Mesendoderm (in vitro differentiated cells): Measurements from ENCODE around the gene RAB1B.

Experiments used
- DNase-seq: peaks from one replicate; pipeline ENCODE4 v3.0.0; 2013
- H2AK5ac ChIP-seq: 2 replicates; pipeline ENCODE4 v1.6.1; 2013; ENCODE audit warnings: low read length, inconsistent platforms
- H2BK120ac ChIP-seq: 2 replicates; pipeline ENCODE4 v1.6.1; 2013; ENCODE audit warnings: low read depth, mild to moderate bottlenecking, low read length, moderate library complexity, mixed read lengths
- H2BK15ac ChIP-seq: replicated peaks from 2 replicates; pipeline ENCODE4 v1.6.1; 2013; ENCODE audit warnings: low read depth, mild to moderate bottlenecking, moderate library complexity
- H2BK5ac ChIP-seq: 2 replicates; pipeline ENCODE4 v1.6.1; 2013; ENCODE audit warnings: low read length, inconsistent platforms
- H3K18ac ChIP-seq: 2 replicates; pipeline ENCODE4 v1.6.1; 2013; ENCODE audit warnings: mild to moderate bottlenecking, low read length, mixed read lengths
- H3K23ac ChIP-seq: one replicate; pipeline ENCODE4 v1.6.1; 2013; ENCODE audit warnings: low read length
- H3K27ac ChIP-seq: 2 replicates; pipeline ENCODE4 v1.5.1; 2013; ENCODE audit warnings: low read depth, mild to moderate bottlenecking, inconsistent platforms, low read length, moderate library complexity
- H3K27me3 ChIP-seq: 2 replicates; pipeline ENCODE4 v1.6.1; 2013; ENCODE audit warnings: low read length, control low read depth, mild to moderate bottlenecking, inconsistent platforms; ENCODE audit not compliant: insufficient read depth, poor library complexity
- H3K36me3 ChIP-seq: 2 replicates; pipeline ENCODE4 v1.6.1; 2013; ENCODE audit warnings: low read length, inconsistent platforms; ENCODE audit not compliant: control insufficient read depth, insufficient read depth
- H3K4ac ChIP-seq: one replicate; pipeline ENCODE4 v1.6.1; 2013; ENCODE audit warnings: low read depth, mild to moderate bottlenecking, low read length, moderate library complexity
- H3K4me1 ChIP-seq: 2 replicates; pipeline ENCODE4 v1.6.1; 2013; ENCODE audit warnings: low read depth, low read length, inconsistent platforms; ENCODE audit not compliant: control insufficient read depth
- H3K4me2 ChIP-seq: 2 replicates; pipeline ENCODE4 v1.6.1; 2013; ENCODE audit warnings: low read length
- H3K4me3 ChIP-seq: 2 replicates; pipeline ENCODE4 v1.5.1; 2013; ENCODE audit warnings: mild to moderate bottlenecking, low read length
- H3K56ac ChIP-seq: one replicate; pipeline ENCODE4 v1.6.1; 2013; ENCODE audit warnings: low read length
- H3K79me1 ChIP-seq: 2 replicates; pipeline ENCODE4 v1.6.1; 2013; ENCODE audit warnings: low read length, inconsistent platforms
- H3K79me2 ChIP-seq: 2 replicates; pipeline ENCODE4 v1.6.1; 2013; ENCODE audit warnings: mild to moderate bottlenecking, low read length; ENCODE audit not compliant: control insufficient read depth, insufficient read depth
- H3K9ac ChIP-seq: 2 replicates; pipeline ENCODE4 v1.6.1; 2013; ENCODE audit warnings: low read length, inconsistent platforms
- H4K5ac ChIP-seq: one replicate; pipeline ENCODE4 v1.6.1; 2013; ENCODE audit warnings: low read length
- H4K8ac ChIP-seq: one replicate; pipeline ENCODE4 v1.6.1; 2013; ENCODE audit warnings: low read depth, mild to moderate bottlenecking, control low read depth, low read length, moderate library complexity
- WGBS: extraction: QIAGEN DNeasy Blood & Tissue Kit; methylation state at CpG from one replicate; pipeline ENCODE4 v1.1.7; 2013; ENCODE audit warnings: low lambda C conversion rate, missing lambda C conversion rate; ENCODE audit not compliant: insufficient coverage; ENCODE audit errors: extremely low coverage; 5-methylcytosine and 5-hydroxymethylcytosine counted together

Gene RAB1B

GRCh38 chr11:66282468-66283455 is 14.3 kb downstream of the RAB1B start:
- Histone ChIP-seq H3K4ac (no peak overlapping the region), H3K4me1 (no peaks in the 10 kb centered on the region), H4K8ac (no peak overlapping the region), H2BK15ac (no peak overlapping the region), H2BK120ac (no peak overlapping the region), H4K5ac (no peak overlapping the region), H3K4me2 (no peak overlapping the region), H3K9ac (no peak overlapping the region), H3K27me3 (no peaks in the 10 kb centered on the region), H3K18ac (no peak overlapping the region), H3K27ac (no peak overlapping the region), H2BK5ac (no peak overlapping the region), H2AK5ac (no peak overlapping the region), H3K56ac (no peak overlapping the region), H3K23ac (no peak overlapping the region), H3K4me3 (no peak overlapping the region), H3K36me3 (no peaks in the 10 kb centered on the region), H3K79me2 (no peaks in the 10 kb centered on the region), H3K79me1 (peaks cover 2% of the 10 kb centered on the region)
- peak; percentile 99 for DNase-seq
- no CpG with 5 or more reads among the region's 35 CpGs for WGBS

GRCh38 chr11:66283461-66284105 is 15.1 kb downstream of the RAB1B start:
- no peak overlapping the region for H3K4ac ChIP-seq
- H3K27me3 ChIP-seq: no peaks in the 10 kb centered on the region
- H2AK5ac ChIP-seq: no peak overlapping the region
- H3K36me3 ChIP-seq: no peaks in the 10 kb centered on the region
- H4K8ac ChIP-seq: no peak overlapping the region
- no CpG with 5 or more reads among the region's 14 CpGs for WGBS
- peaks cover 6% of the 10 kb centered on the region for H3K79me2 ChIP-seq
- H3K23ac ChIP-seq: no peak overlapping the region
- H3K56ac ChIP-seq: no peak overlapping the region
- H3K9ac ChIP-seq: no peak overlapping the region
- H3K79me1 ChIP-seq: peaks cover 8% of the 10 kb centered on the region
- H2BK15ac ChIP-seq: no peak overlapping the region
- peaks cover 2% of the 10 kb centered on the region for H3K4me1 ChIP-seq
- H2BK120ac ChIP-seq: no peak overlapping the region
- H3K4me2 ChIP-seq: no peak overlapping the region
- H2BK5ac ChIP-seq: no peak overlapping the region
- H3K18ac ChIP-seq: no peak overlapping the region
- no peak for DNase-seq
- H3K4me3 ChIP-seq: no peak overlapping the region
- no peak overlapping the region for H3K27ac ChIP-seq
- H4K5ac ChIP-seq: no peak overlapping the region

- no peak overlapping the region for H3K23ac ChIP-seq
- H3K79me1 ChIP-seq: peaks cover 8% of the 10 kb centered on the region
- no peak overlapping the region for H3K18ac ChIP-seq
- H3K4ac ChIP-seq: no peak overlapping the region
- no peak overlapping the region for H2BK15ac ChIP-seq
- no peak overlapping the region for H4K5ac ChIP-seq
- WGBS: no CpG with 5 or more reads among the region's 16 CpGs
- H3K36me3 ChIP-seq: no peaks in the 10 kb centered on the region
- H2BK120ac ChIP-seq: no peak overlapping the region
- H3K27ac ChIP-seq: no peak overlapping the region
- H2AK5ac ChIP-seq: no peak overlapping the region
- no peak overlapping the region for H3K56ac ChIP-seq
- H3K4me3 ChIP-seq: no peak overlapping the region
- H4K8ac ChIP-seq: no peak overlapping the region
- DNase-seq: no peak
- no peak overlapping the region for H3K9ac ChIP-seq
- H3K79me2 ChIP-seq: peaks cover 6% of the 10 kb centered on the region
- H3K27me3 ChIP-seq: no peaks in the 10 kb centered on the region
- no peak overlapping the region for H3K4me2 ChIP-seq
- H2BK5ac ChIP-seq: no peak overlapping the region
- peaks cover 2% of the 10 kb centered on the region for H3K4me1 ChIP-seq
These were observed 16.2 kb downstream of the RAB1B start for GRCh38 chr11:66284526-66285078.

- Histone ChIP-seq H2AK5ac (no peak overlapping the region), H3K23ac (no peak overlapping the region), H4K8ac (no peak overlapping the region), H3K79me1 (peaks cover 8% of the 10 kb centered on the region), H3K36me3 (no peaks in the 10 kb centered on the region), H3K27ac (no peak overlapping the region), H4K5ac (no peak overlapping the region), H3K4ac (no peak overlapping the region), H2BK5ac (no peak overlapping the region), H3K4me3 (no peak overlapping the region), H3K4me1 (peaks cover 2% of the 10 kb centered on the region), H3K56ac (no peak overlapping the region), H2BK15ac (no peak overlapping the region), H3K27me3 (no peaks in the 10 kb centered on the region), H3K79me2 (peaks cover 6% of the 10 kb centered on the region), H3K18ac (no peak overlapping the region), H3K4me2 (no peak overlapping the region), H2BK120ac (no peak overlapping the region), H3K9ac (no peak overlapping the region)
- WGBS: no CpG with 5 or more reads among the region's 13 CpGs
- no peak for DNase-seq
These were observed 17.0 kb downstream of the RAB1B start for GRCh38 chr11:66285250-66285947.

DNA sequence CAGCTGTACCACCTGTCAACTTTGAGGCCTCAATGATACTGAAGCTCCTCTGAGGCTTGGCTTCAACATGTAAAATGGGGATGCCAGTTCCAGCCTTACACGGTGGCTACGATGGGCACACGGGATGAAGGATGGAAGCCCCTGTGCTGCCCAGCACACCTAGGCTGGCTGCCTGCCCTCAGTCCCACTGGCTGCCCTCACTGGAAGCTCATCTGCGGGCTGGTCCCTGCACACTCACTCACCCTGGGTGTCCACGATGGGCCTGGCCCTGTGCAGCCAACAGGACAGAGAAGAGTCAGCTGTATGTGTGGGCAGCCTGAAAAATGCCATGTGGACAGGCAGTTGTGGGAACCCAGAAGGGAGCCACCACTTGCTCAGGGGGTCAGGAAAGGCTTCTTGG is 18.3 kb downstream of the RAB1B start:
- Histone ChIP-seq H2BK15ac (no peak overlapping the region), H3K9ac (no peak overlapping the region), H3K23ac (no peak overlapping the region), H2BK120ac (no peak overlapping the region), H3K4me1 (peaks cover 2% of the 10 kb centered on the region), H2BK5ac (no peak overlapping the region), H3K4me2 (no peak overlapping the region), H4K8ac (no peak overlapping the region), H3K36me3 (no peaks in the 10 kb centered on the region), H3K27ac (no peak overlapping the region), H3K18ac (no peak overlapping the region), H3K56ac (no peak overlapping the region), H3K4ac (no peak overlapping the region), H4K5ac (no peak overlapping the region), H3K79me2 (peaks cover 6% of the 10 kb centered on the region), H3K79me1 (peaks cover 8% of the 10 kb centered on the region), H2AK5ac (no peak overlapping the region), H3K27me3 (peaks cover 7% of the 10 kb centered on the region), H3K4me3 (no peak overlapping the region)
- no CpG with 5 or more reads among the region's 5 CpGs for WGBS
- DNase-seq: no peak
